K562 (cell line): ENCODE data around the gene DAG1. TPM values are rescaled to one million over a fixed set of nuclear protein-coding genes. Genes with fewer than 3 reads are reported as not detected.
A peak's percentile ranks its signal among the peaks of the same experiment; 100 is the strongest.

ENCODE experiments used
- ATAC-seq: fragments of 200-7000 bp; cut with Tn5 transposase; 3 replicates; pipeline ENCODE4 v1.9.1; 2020; ENCODE audit warnings: moderate library complexity
- BruUV-seq: library from RNA; stranded (reverse); fragments of 400-500 nt; replicated peaks from 2 replicates; lab custom pipeline; 2021; lab: Mats Ljungman, UMichigan
- CTCF ChIA-PET: fragments of 300-600 bp; formaldehyde crosslinking; extraction: SDS; loops from one replicate; lab custom pipeline; 2021; ENCODE audit warnings: low intra/inter-chr PET ratio; lab: Yijun Ruan, JAX
- POLR2A ChIA-PET: fragments of 300-600, 350-650 bp; sonication (Branson Sonifier 250); formaldehyde crosslinking; extraction: SDS; loops from one replicate; lab custom pipeline; 2021; ENCODE audit warnings: antibody characterized with exemption, inconsistent platforms; lab: Yijun Ruan, JAX
- DNase-seq, 4 experiments: peaks; one replicate each; pipeline versions ENCODE4 v3.0.0 to v3.0.0-alpha.2; 2011 to 2018; ENCODE audit warnings: low spot score in 3 of 4, mixed read lengths in 3 of 4; ENCODE audit errors: extremely low read depth in 1 of 4
- FAIRE-seq: peaks from 2 replicates; lab custom pipeline; 2011; peaks lifted over from hg19 to GRCh38; lab: Jason Lieb, UNC
- H2AFZ ChIP-seq: 2 replicates; pipeline ENCODE4 v1.6.0; 2011; ENCODE audit warnings: low read depth, low read length, control low read depth, inconsistent platforms
- H3K27ac ChIP-seq: fragments of 200-600 bp; 3 replicates; pipeline ENCODE4 v1.8.0; 2011; ENCODE audit warnings: low read depth, mild to moderate bottlenecking, control low read depth, inconsistent platforms, low read length, moderate library complexity, mixed read lengths; ENCODE audit errors: extremely low read depth
- H3K27me3 ChIP-seq, 2 experiments: fragments of 300-600 bp in 1 of 2; 2 replicates in 1 of 2; 3 replicates in 1 of 2; pipeline versions ENCODE4 v1.6.0 to v1.8.0; 2011; ENCODE audit warnings: inconsistent platforms in 2 of 2, low read length in 2 of 2, mild to moderate bottlenecking in 1 of 2, mixed read lengths in 1 of 2, moderate library complexity in 1 of 2; ENCODE audit not compliant: control insufficient read depth in 2 of 2, insufficient read depth in 2 of 2
- H3K36me3 ChIP-seq: fragments of 300-600 bp; 3 replicates; pipeline ENCODE4 v1.8.0; 2011; ENCODE audit warnings: mild to moderate bottlenecking, low read length, inconsistent platforms; ENCODE audit not compliant: control insufficient read depth, insufficient read depth
- H3K4me1 ChIP-seq, 2 experiments: fragments of 200-600 bp in 1 of 2; replicated peaks in 1 of 2; 2 replicates in 1 of 2; 3 replicates in 1 of 2; pipeline versions ENCODE4 v1.5.1 to v1.8.0; 2011; ENCODE audit warnings: inconsistent platforms in 2 of 2, low read length in 2 of 2, mild to moderate bottlenecking in 1 of 2, mixed read lengths in 1 of 2, moderate library complexity in 1 of 2; ENCODE audit not compliant: control insufficient read depth in 2 of 2, insufficient read depth in 2 of 2
- H3K4me2 ChIP-seq: 2 replicates; pipeline ENCODE4 v1.6.1; 2011; ENCODE audit warnings: low read length, control low read depth, inconsistent platforms, mixed read lengths; ENCODE audit not compliant: insufficient read depth
- H3K4me3 ChIP-seq: fragments of 200-600 bp; sonication (generic), shearing (Covaris generic); 2 replicates; pipeline ENCODE4 v1.5.1; 2016; ENCODE audit warnings: control low read depth, inconsistent platforms
- H3K79me2 ChIP-seq: fragments of 200-600 bp; 3 replicates; pipeline ENCODE4 v1.8.0; 2011; ENCODE audit warnings: low read length, inconsistent platforms; ENCODE audit not compliant: control insufficient read depth, insufficient read depth
- H3K9ac ChIP-seq, 2 experiments: 2 replicates each; pipeline versions ENCODE4 v1.6.0 to v1.6.1; 2011; ENCODE audit warnings: low read depth in 2 of 2, low read length in 2 of 2, control low read depth in 1 of 2, inconsistent platforms in 1 of 2, mild to moderate bottlenecking in 1 of 2, mixed read lengths in 1 of 2; ENCODE audit not compliant: insufficient read depth in 1 of 2
- H3K9me1 ChIP-seq: one replicate; pipeline ENCODE4 v1.6.0; 2011; ENCODE audit warnings: inconsistent platforms, mild to moderate bottlenecking, low read length, moderate library complexity; ENCODE audit not compliant: control insufficient read depth, insufficient read depth
- H3K9me3 ChIP-seq: replicated peaks from 2 replicates; pipeline ENCODE4 v1.5.1; 2011; ENCODE audit warnings: low read depth, low read length, inconsistent platforms; ENCODE audit not compliant: control insufficient read depth, insufficient read depth
- H4K20me1 ChIP-seq: replicated peaks from 2 replicates; pipeline ENCODE4 v1.6.1; 2011; ENCODE audit warnings: low read length, inconsistent platforms, mixed read lengths; ENCODE audit not compliant: control insufficient read depth, insufficient read depth
- ELF1 ChIP-seq: fragments of 200-800 bp; sonication (Bioruptor generic); IDR thresholded peaks from 2 replicates; pipeline ENCODE4 v1.6.1; 2016; ENCODE audit warnings: missing genetic modification characterization, missing compliant biosample characterization
- ZNF316 ChIP-seq: fragments of 450-650 bp; IDR thresholded peaks from 2 replicates; pipeline ENCODE4 v1.6.1; 2016
- WGBS: fragments of 100-300 bp; shearing (Covaris generic); methylation state at CpG from one replicate; pipeline ENCODE4 v1.1.6; 2016; ENCODE audit warnings: low coverage, mixed read lengths; ENCODE audit not compliant: insufficient coverage; ENCODE audit errors: missing lambda C conversion rate; 5-methylcytosine and 5-hydroxymethylcytosine counted together
- in situ Hi-C: fragments of 300-500 bp; cut with MboI; formaldehyde crosslinking; loops from 4 replicates; pipeline ENCODE4 v1.15.0; 2018; ENCODE audit warnings: inconsistent platforms, mixed read lengths
- intact Hi-C: fragments of 100-400 bp; cut with micrococcal nuclease; formaldehyde crosslinking; loops from 2 replicates; pipeline ENCODE4 v1.14.2; 2022
- polyA plus RNA-seq, 8 experiments: library from polyadenylated mRNA; depleted of rRNA in 4 of 8; stranded (reverse) in 5 of 8; unstranded in 3 of 8; fragments of >200 nt; fragmentation: Nextera tagmentation in 2 of 8; fragmentation: Illumina TruSeq in 1 of 8; extraction: Ambion mirVana in 2 of 8; extraction: Trizol in 1 of 8; gene quantifications; 2 replicates each; pipeline versions ENCODE4 v1.2.1 to v1.2.3, GENCODE V29; 2011 to 2014; ENCODE audit warnings: inconsistent platforms in 1 of 8, missing spikeins in 1 of 8
- total RNA-seq, 7 experiments: library from RNA; depleted of rRNA in 6 of 7; stranded (reverse); fragments of >200 nt in 6 of 7; fragmentation: Illumina TruSeq in 2 of 7; extraction: Trizol in 2 of 7; gene quantifications; 2 replicates each; pipeline versions ENCODE4 v1.2.1 to v1.2.3, GENCODE V29; 2011 to 2021; ENCODE audit warnings: low replicate concordance in 1 of 7

The DAG1 gene
- total and polyA plus RNA-seq, 9 of the 15 experiments (the other 6 are each of a cell fraction or from before 2014, with no cell fraction given), result 0.29 to 19.6 (median 8.2) TPM

DNA sequence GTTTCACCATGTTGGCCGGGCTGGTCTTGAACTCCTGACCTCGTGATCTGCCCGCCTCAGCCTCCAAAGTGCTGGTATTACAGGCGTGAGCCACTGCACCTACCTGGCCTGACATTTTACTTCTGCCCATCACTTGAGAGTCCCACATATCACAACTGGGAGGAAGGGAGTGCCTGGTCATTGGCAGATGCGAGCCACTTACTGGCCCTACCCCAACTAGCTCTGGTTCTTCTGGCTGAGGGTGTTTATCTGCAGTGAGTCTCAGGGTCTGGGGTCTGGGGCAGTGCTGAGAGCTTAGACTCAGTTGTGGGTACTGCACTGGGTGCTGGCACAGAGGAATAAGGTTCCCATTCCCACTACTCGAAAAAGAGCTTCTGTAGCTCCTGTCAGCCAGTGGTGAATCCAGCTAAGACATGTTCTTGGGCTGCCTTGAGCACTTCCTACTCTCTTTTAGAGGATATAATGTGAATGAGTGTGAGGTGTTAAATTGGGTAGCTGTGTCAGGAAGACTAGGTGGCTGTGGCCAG, 30.2 kb downstream of the DAG1 start:
- 0 out of 2 replicates have a peak, but pooled peaks have one; percentile 29 for TF ChIP-seq ELF1 (tag)
- no peak for TF ChIP-seq ZNF316
- Histone ChIP-seq H3K27me3 (no peaks in the 10 kb centered on the region), H3K79me2 (peaks cover 52% of the 10 kb centered on the region), H3K9me3 (no peaks in the 10 kb centered on the region), H3K4me2 (peak overlapping the region; percentile 76), H4K20me1 (no peaks in the 10 kb centered on the region), H3K9me1 (no peaks in the 10 kb centered on the region), H3K9ac (peak overlapping the region; percentile 84 to 85), H3K4me1 (peaks cover 9 to 19% of the 10 kb centered on the region in 2 experiments), H3K4me3 (0 out of 2 replicates have a peak overlapping the region, but pooled peaks have one; percentile 8), H3K36me3 (0 out of 3 replicates have a peak, but pooled peaks cover 6% of the 10 kb centered on the region), H2AFZ (peak overlapping the region; percentile 75), H3K27ac (peak overlapping the region; percentile 98)
- 40% methylated on average over 1 of the region's 6 CpGs for WGBS
- DNase-seq (peak in 1 of 4 experiments; percentile 11), ATAC-seq (peak; percentile 53), FAIRE-seq (peak; percentile 15)
- ChIA-PET CTCF (no interaction called here), POLR2A (interaction anchor here (1.0 to 2.5 kb wide), 4 partner anchors 8 to 34 kb away, joined by 3 to 13 read pairs (median 5); no protein-coding TSS in a partner anchor)
- BruUV-seq, result no TSS peak
- in situ Hi-C loops, result no loop called here
- intact Hi-C loops, result no loop called here
